Measurements from ENCODE around the gene APIP. TPM values are rescaled to one million over a fixed set of nuclear protein-coding genes. Genes with fewer than 3 reads are reported as not detected.

APIP gene
- polyA plus RNA-seq, 1 of the 3 experiments (the other 2 are of a cell fraction) = 21.3 TPM

DNA sequence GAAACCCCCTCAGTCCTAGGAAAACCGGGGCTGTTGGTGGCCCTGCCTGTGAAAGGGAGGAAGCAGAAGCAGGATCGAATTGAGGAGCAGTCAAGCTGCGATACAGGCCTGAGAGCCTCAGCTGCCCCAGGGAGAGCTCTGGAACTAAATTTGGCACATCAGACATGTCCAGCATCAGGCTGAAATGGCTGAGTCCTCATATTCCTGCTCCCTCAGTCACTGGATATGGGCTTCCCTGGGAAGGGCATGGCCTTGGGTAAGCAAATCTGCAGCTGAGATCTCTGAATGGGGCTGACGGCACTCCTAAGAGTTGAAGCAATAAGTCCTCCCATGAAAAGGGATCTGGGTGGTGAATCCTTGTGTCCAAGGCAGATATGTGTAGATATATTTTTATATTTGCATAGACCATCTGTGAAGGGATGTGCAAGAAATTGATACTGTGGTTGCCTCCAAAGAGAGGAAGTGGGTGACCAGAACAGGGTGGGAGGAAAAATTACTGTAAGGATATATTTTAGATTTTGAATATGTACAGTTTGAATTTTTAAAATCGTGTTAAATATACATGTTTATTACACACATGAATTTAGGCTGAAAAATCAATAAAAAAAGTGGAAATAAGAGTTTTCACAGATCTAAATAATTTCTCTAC is 45.5 kb downstream of the APIP start (continued):
- TF ChIP-seq, protein P1, sequence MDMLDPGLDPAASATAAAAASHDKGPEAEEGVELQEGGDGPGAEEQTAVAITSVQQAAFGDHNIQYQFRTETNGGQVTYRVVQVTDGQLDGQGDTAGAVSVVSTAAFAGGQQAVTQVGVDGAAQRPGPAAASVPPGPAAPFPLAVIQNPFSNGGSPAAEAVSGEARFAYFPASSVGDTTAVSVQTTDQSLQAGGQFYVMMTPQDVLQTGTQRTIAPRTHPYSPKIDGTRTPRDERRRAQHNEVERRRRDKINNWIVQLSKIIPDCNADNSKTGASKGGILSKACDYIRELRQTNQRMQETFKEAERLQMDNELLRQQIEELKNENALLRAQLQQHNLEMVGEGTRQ (IDR thresholded peaks at IDR 0.05; ENCODE audit: borderline replicate concordance, low read depth, low read length) = no peak
- TF ChIP-seq TEAD4 (IDR thresholded peaks at IDR 0.05; ENCODE audit: borderline replicate concordance, insufficient read depth) = no peak

DNA sequence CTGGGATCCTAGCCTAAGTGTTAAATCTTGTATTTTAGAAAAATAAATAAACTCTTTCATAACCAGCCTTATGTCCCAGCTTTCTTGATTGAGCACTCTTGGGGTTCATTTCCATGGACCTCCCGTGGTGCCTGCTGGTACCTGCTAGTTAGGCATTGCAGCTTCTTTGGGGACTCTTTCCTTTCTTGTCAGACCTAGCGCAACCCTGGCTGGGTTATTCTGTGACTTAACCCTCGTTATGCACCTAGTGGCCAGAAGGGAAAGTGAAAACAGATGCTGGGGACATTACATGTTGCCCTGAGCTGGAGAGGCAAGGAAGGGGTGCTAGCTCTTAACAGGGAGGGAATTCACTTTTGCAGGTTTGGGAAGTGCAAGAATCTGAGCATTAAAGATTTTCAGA is 46.8 kb downstream of the APIP start:
- peak; percentile 11 for DNase-seq
- no peaks in the 10 kb centered on the region for H3K79me2 ChIP-seq (ENCODE audit: insufficient read depth)
- H3K4me2 ChIP-seq = no peak overlapping the region
- H2AFZ ChIP-seq (ENCODE audit: low read depth) = no peak overlapping the region
- ChIA-PET POLR2A (no interaction called here), CTCF (interaction anchor here (0.9 to 1.5 kb wide), 3 partner anchors 17 to 543 kb away, joined by 3 read pairs; no protein-coding TSS in a partner anchor)
- no peak overlapping the region for H3K27ac ChIP-seq (ENCODE audit: low read depth in 2 of 2, low read length in 1 of 2)
- no peaks in the 10 kb centered on the region for H3F3A ChIP-seq (replicated peaks; ENCODE audit: insufficient read depth)
- H3K4me3 ChIP-seq (ENCODE audit: low read depth in 2 of 2, low read length in 1 of 2) = no peak overlapping the region
- TF ChIP-seq FOXJ3 (CRISPR knock-in tag; IDR thresholded peaks at IDR 0.05) (no peak), CTCF (IDR thresholded peaks at IDR 0.05) (peak; percentile 26; the same call in 1 of the 2 replicates), TCF12 (IDR thresholded peaks at IDR 0.05) (no peak)
- no peaks in the 10 kb centered on the region for H3K4me1 ChIP-seq (ENCODE audit: control insufficient read depth in 1 of 2, insufficient read depth in 2 of 2, low read depth in 1 of 2, low read length in 1 of 2)
- no peaks in the 10 kb centered on the region for H3K9me2 ChIP-seq
- H3K27me3 ChIP-seq (ENCODE audit: insufficient read depth) = no peaks in the 10 kb centered on the region; the same call in 1 of the 2 replicates
- 63% methylated on average over 3 of the region's 3 CpGs for WGBS (ENCODE audit: low lambda C conversion rate)
- no peaks in the 10 kb centered on the region for H3K36me3 ChIP-seq (replicated peaks in 1 of 2; ENCODE audit: control insufficient read depth in 1 of 2, insufficient read depth in 2 of 2, low read length in 1 of 2)
- H4K20me1 ChIP-seq (ENCODE audit: insufficient read depth) = no peaks in the 10 kb centered on the region
- no peaks in the 10 kb centered on the region for H3K9me3 ChIP-seq
- H3K9ac ChIP-seq = no peak overlapping the region

- Histone ChIP-seq H3K9me3 (no peaks in the 10 kb centered on the region), H3F3A (replicated peaks; ENCODE audit: insufficient read depth) (no peaks in the 10 kb centered on the region), H3K36me3 (replicated peaks in 1 of 2; ENCODE audit: control insufficient read depth in 1 of 2, insufficient read depth in 2 of 2, low read length in 1 of 2) (no peaks in the 10 kb centered on the region), H3K27ac (ENCODE audit: low read depth in 2 of 2, low read length in 1 of 2) (no peak overlapping the region), H4K20me1 (ENCODE audit: insufficient read depth) (no peaks in the 10 kb centered on the region), H3K79me2 (ENCODE audit: insufficient read depth) (no peaks in the 10 kb centered on the region), H3K4me3 (ENCODE audit: low read depth in 2 of 2, low read length in 1 of 2) (no peak overlapping the region), H3K27me3 (ENCODE audit: insufficient read depth) (peaks cover 14% of the 10 kb centered on the region; the same call in 1 of the 2 replicates), H3K4me1 (ENCODE audit: control insufficient read depth in 1 of 2, insufficient read depth in 2 of 2, low read depth in 1 of 2, low read length in 1 of 2) (no peaks in the 10 kb centered on the region), H3K9me2 (no peaks in the 10 kb centered on the region), H3K4me2 (no peak overlapping the region), H2AFZ (ENCODE audit: low read depth) (no peak overlapping the region), H3K9ac (no peak overlapping the region)
- ChIA-PET CTCF (interaction anchor here (1.2 kb wide), 1 partner anchor 280 kb away, joined by 4 read pairs; no protein-coding TSS in a partner anchor), POLR2A (no interaction called here)
- TF ChIP-seq SIN3A (IDR thresholded peaks at IDR 0.05; ENCODE audit: borderline replicate concordance, low read depth, low read length) (no peak), GABPA (IDR thresholded peaks at IDR 0.05; ENCODE audit: low read depth) (no peak), RCOR1 (IDR thresholded peaks at IDR 0.05; ENCODE audit: low read length) (no peak), MXI1 (IDR thresholded peaks at IDR 0.05; ENCODE audit: low read depth, low read length) (no peak), RXRA (IDR thresholded peaks at IDR 0.05; ENCODE audit: borderline replicate concordance, low read depth) (no peak)
- 82% methylated on average over 2 of the region's 2 CpGs for WGBS (ENCODE audit: low lambda C conversion rate)
- DNase-seq = no peak
Observed at GRCh38 chr11:34866375-34866774, 49.8 kb downstream of the APIP start.

All from SK-N-SH (cell line).